ENCODE results near the gene INCENP. TPM values are rescaled to one million over a fixed set of nuclear protein-coding genes. Genes with fewer than 3 reads are reported as not detected.
"Not testable (repeated sequence)": the region's sequence is repeated elsewhere in the genome, so short reads cannot be mapped to it uniquely, and the experiment has no call there.

The INCENP gene
- polyA plus RNA-seq (2012; ENCODE audit: insufficient read depth, insufficient read length, low read depth): 10.8 TPM

GRCh38 chr11:62123669-62124185 is at the start of gene INCENP:
TSS of gene INCENP (plus strand) at chr11:62124011. CDS start at chr11:62128162, 4,151 bp downstream.
- Histone ChIP-seq H3K27me3 (no peaks in the 10 kb centered on the region), H3K4me3 (ENCODE audit: low read depth, low read length) (peak within 1 kb of the TSS; percentile 87), H3K36me3 (peaks cover 7% of the 10 kb centered on the region), H3K9me3 (no peaks in the 10 kb centered on the region), H3K4me1 (no peaks in the 10 kb centered on the region)
- peak; percentile 90 for DNase-seq
- no peak for TF ChIP-seq CTCF (IDR thresholded peaks at IDR 0.05; ENCODE audit: low read depth, low read length)

GRCh38 chr11:62075438-62075837 is 48.4 kb upstream of the INCENP start:
- Histone ChIP-seq H3K4me1 (no peaks in the 10 kb centered on the region), H3K9me3 (no peaks in the 10 kb centered on the region), H3K36me3 (no peaks in the 10 kb centered on the region), H3K4me3 (ENCODE audit: low read depth, low read length) (no peak overlapping the region), H3K27me3 (no peaks in the 10 kb centered on the region)
- DNase-seq: no peak
- TF ChIP-seq CTCF (IDR thresholded peaks at IDR 0.05; ENCODE audit: low read depth, low read length): no peak

- Histone ChIP-seq H3K9me3 (no peaks in the 10 kb centered on the region), H3K4me1 (no peaks in the 10 kb centered on the region), H3K27me3 (no peaks in the 10 kb centered on the region), H3K36me3 (no peaks in the 10 kb centered on the region), H3K4me3 (ENCODE audit: low read depth, low read length) (no peak overlapping the region)
- no peak for DNase-seq
- TF ChIP-seq CTCF (IDR thresholded peaks at IDR 0.05; ENCODE audit: low read depth, low read length): no peak
Measured at GRCh38 chr11:62077132-62077531, 46.7 kb upstream of the INCENP start.

- Histone ChIP-seq H3K4me3 (ENCODE audit: low read depth, low read length) (no peak overlapping the region), H3K9me3 (no peaks in the 10 kb centered on the region), H3K4me1 (no peaks in the 10 kb centered on the region), H3K36me3 (no peaks in the 10 kb centered on the region), H3K27me3 (no peaks in the 10 kb centered on the region)
- peak; percentile 73 for TF ChIP-seq CTCF (IDR thresholded peaks at IDR 0.05; ENCODE audit: low read depth, low read length)
- DNase-seq: peak; percentile 62
Measured at GRCh38 chr11:62081378-62082291, 42.2 kb upstream of the INCENP start.

- Histone ChIP-seq H3K36me3 (no peaks in the 10 kb centered on the region), H3K4me1 (no peaks in the 10 kb centered on the region), H3K4me3 (ENCODE audit: low read depth, low read length) (no peak overlapping the region), H3K9me3 (no peaks in the 10 kb centered on the region), H3K27me3 (no peaks in the 10 kb centered on the region)
- no peak for DNase-seq
- no peak for TF ChIP-seq CTCF (IDR thresholded peaks at IDR 0.05; ENCODE audit: low read depth, low read length)
Measured at GRCh38 chr11:62082292-62082657, 41.5 kb upstream of the INCENP start.

GRCh38 chr11:62084801-62085200 is 39.0 kb upstream of the INCENP start:
- H3K36me3 ChIP-seq; DNase-seq; H3K27me3 ChIP-seq; H3K9me3 ChIP-seq; H3K4me3 ChIP-seq (ENCODE audit: low read depth, low read length); H3K4me1 ChIP-seq: not testable (repeated sequence)
